GM19099 (cell line): ENCODE measurements around the gene OR6C70.

Source experiments
- POLR2A ChIP-seq: IDR thresholded peaks from 3 replicates; pipeline ENCODE4 v1.6.1; 2011; ENCODE audit warnings: low read depth; ENCODE audit not compliant: insufficient read length; ENCODE audit errors: extremely low read depth

The OR6C70 gene

DNA sequence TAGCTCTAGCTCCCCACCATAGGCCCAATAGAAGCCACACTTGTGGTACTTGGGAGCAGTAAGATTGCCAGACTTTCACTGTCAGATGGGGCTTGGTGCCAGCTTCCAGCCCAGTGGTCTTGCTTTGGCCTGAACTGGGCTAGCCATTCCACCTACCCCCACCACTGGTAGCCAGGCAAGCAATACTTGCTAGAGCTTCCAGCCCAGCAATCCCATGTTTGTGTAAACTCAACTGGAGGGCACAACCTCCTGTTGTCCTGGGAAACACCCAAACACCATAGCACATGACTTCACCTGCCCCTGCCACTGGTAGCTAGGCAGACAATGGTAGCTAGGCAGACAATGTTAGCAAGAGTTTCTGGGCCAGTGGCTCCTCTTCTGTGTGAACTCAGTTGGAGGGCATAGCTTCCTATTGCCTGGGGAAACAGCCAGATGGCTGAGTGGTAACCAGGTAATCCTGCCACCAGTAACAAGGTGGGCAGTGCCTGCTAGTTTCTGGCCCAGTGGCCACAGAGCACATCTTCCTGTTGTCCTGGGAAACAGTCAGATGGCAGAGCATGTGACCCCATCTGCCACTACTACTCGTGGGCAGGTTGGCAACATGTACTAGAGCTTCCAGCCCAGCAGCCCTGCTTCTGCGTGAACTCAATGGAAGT is 49.5 kb downstream of the OR6C70 start:
- TF ChIP-seq POLR2A: no peak
